ENCODE results near the gene HIP1.
"Not testable (repeated sequence)": the region's sequence is repeated elsewhere in the genome, so short reads cannot be mapped to it uniquely, and the experiment has no call there.

HIP1 gene

GRCh38 chr7:75485355-75485978 lies 253.3 kb downstream of the HIP1 start:
- DNase-seq = not testable (repeated sequence)

Data from activated CD8-positive, alpha-beta memory T cell treated with anti-CD3 and anti-CD28 coated beads, Interleukin-2, amount 50 U/mL, for 4 hours (primary cell).